T-helper 17 cell (primary cell): ENCODE measurements around the gene SPRYD3. TPM values are rescaled to one million over a fixed set of nuclear protein-coding genes. Genes with fewer than 3 reads are reported as not detected.
"Not testable (repeated sequence)": the region's sequence is repeated elsewhere in the genome, so short reads cannot be mapped to it uniquely, and the experiment has no call there.

Experiments used
- ATAC-seq: fragments of 150-1000 bp; cut with Tn5 transposase; 2 replicates; pipeline ENCODE4 v1.10.0; 2021; ENCODE audit warnings: mild to moderate bottlenecking, moderate library complexity
- DNase-seq, 3 donors: peaks; one replicate each; pipeline versions ENCODE4 v3.0.0 to v3.0.0-alpha.2; 2020 to 2021
- H3K9me3 ChIP-seq: one replicate; pipeline ENCODE4 v1.7.0; 2013; ENCODE audit warnings: low read length, mild to moderate bottlenecking; ENCODE audit not compliant: control insufficient read depth, poor library complexity, severe bottlenecking
- H3K27ac Mint-ChIP-seq: one replicate; pipeline ENCODE4 v1.8.0; 2022; ENCODE audit warnings: mild to moderate bottlenecking, moderate library complexity, mixed read lengths
- H3K27me3 Mint-ChIP-seq: one replicate; pipeline ENCODE4 v1.8.0; 2022; ENCODE audit warnings: mixed read lengths
- H3K36me3 Mint-ChIP-seq: one replicate; pipeline ENCODE4 v1.8.0; 2022; ENCODE audit warnings: low read depth, mixed read lengths
- H3K4me1 Mint-ChIP-seq: one replicate; pipeline ENCODE4 v1.8.0; 2022; ENCODE audit warnings: mild to moderate bottlenecking, mixed read lengths
- H3K4me3 Mint-ChIP-seq: one replicate; pipeline ENCODE4 v1.8.0; 2022; ENCODE audit warnings: mild to moderate bottlenecking, moderate library complexity, mixed read lengths
- total RNA-seq, 4 donors: library from RNA in 2 of 4; stranded (reverse) in 2 of 4; gene quantifications; one replicate each; pipeline ENCODE4 v1.2.3 and lab custom pipeline; 2022 to 2026

Gene SPRYD3
- total RNA-seq, 2 donors from 2014 or later, result 23.1 to 29.6 TPM

DNA sequence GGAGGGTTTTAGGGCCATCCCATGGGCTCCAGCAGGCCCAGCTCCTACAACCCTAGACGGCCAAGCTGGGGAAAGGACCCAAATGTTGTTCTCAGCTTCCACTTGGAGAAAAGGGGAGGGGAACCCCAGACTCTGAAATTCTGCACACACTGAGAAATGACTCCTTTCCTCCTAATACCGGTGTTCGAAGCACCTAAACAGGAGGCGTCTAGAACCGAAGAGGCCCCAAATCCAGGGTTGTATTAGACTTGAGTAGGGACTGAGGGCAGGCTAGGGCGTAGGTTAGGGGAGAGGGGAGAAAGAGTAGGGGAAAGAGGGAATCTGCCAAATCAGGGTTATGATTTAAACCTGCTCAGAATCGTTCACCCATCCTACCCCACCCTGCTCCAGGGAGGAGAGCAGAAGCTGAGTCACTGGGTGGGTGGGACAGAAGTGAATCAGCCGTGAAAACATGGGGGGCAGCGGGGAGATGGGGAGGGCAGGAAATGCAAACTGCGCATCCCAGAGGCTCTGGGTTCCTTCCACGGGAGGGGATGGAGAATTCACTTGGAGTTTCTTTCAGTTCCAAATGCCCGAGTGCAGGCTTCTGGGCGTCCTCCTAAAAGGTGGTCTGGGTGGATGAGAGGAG lies 19.3 kb upstream of the SPRYD3 start:
- Mint-ChIP-seq H3K36me3 (peaks cover 2% of the 10 kb centered on the region), H3K27me3 (no peaks in the 10 kb centered on the region), H3K4me1 (peaks cover 38% of the 10 kb centered on the region), H3K4me3 (peak overlapping the region; percentile 93), H3K27ac (peak overlapping the region; percentile 84)
- ATAC-seq, result no peak
- no peak for DNase-seq
- H3K9me3 ChIP-seq, result no peaks in the 10 kb centered on the region

DNA sequence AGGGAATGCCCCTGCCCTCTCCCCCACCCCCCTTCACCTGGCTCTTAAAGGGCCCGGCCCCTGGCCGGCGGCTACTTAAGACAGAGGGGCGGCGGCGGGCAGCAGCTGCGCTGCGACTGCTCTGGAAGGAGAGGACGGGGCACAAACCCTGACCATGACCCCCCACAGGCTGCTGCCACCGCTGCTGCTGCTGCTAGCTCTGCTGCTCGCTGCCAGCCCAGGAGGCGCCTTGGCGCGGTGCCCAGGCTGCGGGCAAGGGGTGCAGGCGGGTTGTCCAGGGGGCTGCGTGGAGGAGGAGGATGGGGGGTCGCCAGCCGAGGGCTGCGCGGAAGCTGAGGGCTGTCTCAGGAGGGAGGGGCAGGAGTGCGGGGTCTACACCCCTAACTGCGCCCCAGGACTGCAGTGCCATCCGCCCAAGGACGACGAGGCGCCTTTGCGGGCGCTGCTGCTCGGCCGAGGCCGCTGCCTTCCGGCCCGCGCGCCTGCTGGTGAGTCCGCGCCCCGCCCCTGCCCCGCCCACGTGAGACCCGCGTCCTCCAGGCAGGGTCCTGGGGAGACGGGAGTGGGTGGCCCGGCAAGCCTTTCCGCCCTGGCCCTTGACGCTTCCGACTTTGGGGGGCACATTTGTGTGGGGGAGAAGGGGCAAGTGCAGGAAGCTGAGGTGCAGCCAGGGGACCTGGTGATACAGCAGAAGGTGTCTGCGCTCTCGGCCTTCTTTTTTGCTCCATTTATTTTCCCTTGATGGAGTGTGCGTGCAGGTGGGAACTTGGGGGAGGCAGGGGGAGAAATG lies 18.6 kb upstream of the SPRYD3 start, which contains the start of gene IGFBP6:
Gene IGFBP6, plus strand, starts transcription at position 104 of the 790 bp plus-strand sequence. Its CDS starts 51 bp downstream, at position 155.
- H3K9me3 ChIP-seq, result no peaks in the 10 kb centered on the region
- DNase-seq (peak; percentile 22 to 53 (median 52)), ATAC-seq (peak; percentile 67)
- Mint-ChIP-seq H3K36me3 (peaks cover 2% of the 10 kb centered on the region), H3K27me3 (no peaks in the 10 kb centered on the region), H3K27ac (peak within 1 kb of the TSS; percentile 87), H3K4me3 (peak within 1 kb of the TSS; percentile 93), H3K4me1 (peaks cover 32% of the 10 kb centered on the region)

DNA sequence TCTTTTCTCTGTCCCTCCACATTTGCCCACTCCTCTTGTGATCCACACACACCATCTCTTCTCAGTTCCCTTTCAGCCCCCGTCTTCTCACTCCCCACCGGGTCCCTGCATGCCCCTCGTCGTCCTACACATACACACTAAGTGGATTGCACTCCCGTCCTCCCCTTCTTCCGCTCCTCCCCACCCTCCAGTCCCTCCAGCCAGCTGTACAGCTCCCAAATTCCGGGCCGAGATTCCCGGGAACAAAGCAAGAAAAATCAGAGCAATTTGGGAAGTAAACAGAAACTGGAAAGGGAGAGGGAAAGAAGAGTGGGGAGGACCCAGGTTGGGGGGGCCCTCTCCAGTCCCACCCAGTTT lies 18.0 kb upstream of the SPRYD3 start:
- peaks cover 2% of the 10 kb centered on the region for H3K36me3 Mint-ChIP-seq
- peak overlapping the region; percentile 93 for H3K4me3 Mint-ChIP-seq
- no peaks in the 10 kb centered on the region for H3K9me3 ChIP-seq
- H3K27ac Mint-ChIP-seq, result peak overlapping the region; percentile 87
- H3K27me3 Mint-ChIP-seq, result no peaks in the 10 kb centered on the region
- no peak for ATAC-seq
- no peak for DNase-seq
- peaks cover 27% of the 10 kb centered on the region for H3K4me1 Mint-ChIP-seq

DNA sequence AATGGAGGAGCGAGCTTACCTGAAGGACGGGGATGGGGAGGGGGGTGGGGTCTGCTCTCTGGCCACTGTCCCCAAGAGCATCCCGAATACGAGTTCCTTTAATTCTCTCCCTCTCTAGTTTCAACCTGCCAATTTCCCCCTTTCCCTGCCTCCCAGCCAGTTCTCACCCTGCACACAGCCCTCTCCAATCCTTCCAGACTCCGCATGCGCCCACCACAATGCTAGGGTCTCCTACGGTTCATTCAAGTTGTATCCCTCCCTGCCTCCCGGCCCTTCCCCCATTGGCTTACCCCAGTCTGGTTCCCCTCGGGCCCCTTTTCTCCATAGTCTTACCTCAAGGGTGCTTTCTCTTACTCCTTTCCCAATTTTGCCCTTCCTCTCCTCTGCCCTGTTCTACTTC lies 17.6 kb upstream of the SPRYD3 start:
- peaks cover 3% of the 10 kb centered on the region for H3K27me3 Mint-ChIP-seq

DNA sequence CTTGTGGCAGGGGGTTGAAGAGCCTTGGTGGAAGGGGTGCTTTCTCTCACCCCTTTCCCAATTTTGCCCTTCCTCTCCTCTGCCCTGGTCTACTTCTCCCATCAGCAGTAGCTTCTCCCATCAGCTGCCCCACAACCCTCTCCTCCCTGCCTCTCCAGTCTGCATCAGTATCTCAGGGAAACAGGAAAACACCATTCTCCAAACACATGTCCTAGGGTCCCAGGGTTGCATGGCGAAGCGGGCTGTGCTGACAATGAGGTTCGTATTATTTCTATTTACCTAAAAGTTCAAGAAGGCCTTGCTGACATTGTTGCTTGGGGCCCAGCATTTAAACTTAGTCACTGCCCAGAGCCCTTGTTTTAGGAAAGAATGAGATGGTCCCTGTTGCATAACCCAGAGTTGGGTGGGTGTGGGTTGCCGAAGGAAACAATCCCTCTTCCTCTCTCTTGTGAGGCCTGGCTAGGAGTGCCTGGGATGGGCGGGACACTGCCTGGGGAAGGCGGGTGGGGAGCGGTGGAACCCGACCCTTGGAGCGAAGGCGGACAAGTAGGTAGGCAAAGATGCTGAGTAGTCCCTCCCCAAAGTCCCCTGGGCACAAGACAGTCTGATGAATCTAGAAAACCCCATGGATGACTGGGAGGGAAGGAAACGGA lies 17.0 kb upstream of the SPRYD3 start:
- Mint-ChIP-seq H3K27me3 (peaks cover 6% of the 10 kb centered on the region), H3K27ac (no peak overlapping the region), H3K36me3 (peaks cover 2% of the 10 kb centered on the region), H3K4me1 (peaks cover 26% of the 10 kb centered on the region), H3K4me3 (peak overlapping the region; percentile 93)
- no peaks in the 10 kb centered on the region for H3K9me3 ChIP-seq
- no peak for ATAC-seq
- no peak for DNase-seq

More for the DNA sequence above, 17.6 kb upstream of the SPRYD3 start:
- H3K9me3 ChIP-seq, result no peaks in the 10 kb centered on the region
- H3K4me3 Mint-ChIP-seq, result peak overlapping the region; percentile 93
- H3K36me3 Mint-ChIP-seq, result peaks cover 2% of the 10 kb centered on the region
- no peak for DNase-seq
- peak overlapping the region; percentile 87 for H3K27ac Mint-ChIP-seq
- peaks cover 26% of the 10 kb centered on the region for H3K4me1 Mint-ChIP-seq
- no peak for ATAC-seq

DNA sequence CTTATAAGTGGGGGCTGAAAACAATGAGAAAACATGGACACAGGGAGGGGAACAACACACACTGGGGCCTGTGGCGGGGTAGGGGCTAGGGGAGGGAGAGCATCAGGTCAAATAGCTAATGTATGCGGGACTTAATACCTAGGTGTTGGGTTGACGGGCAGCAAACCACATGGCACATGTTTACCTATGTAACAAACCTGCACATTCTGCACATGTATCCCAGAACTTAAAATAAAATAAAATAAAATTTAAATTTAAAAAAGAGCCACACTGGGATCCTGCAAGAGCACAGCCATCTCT lies 16.4 kb upstream of the SPRYD3 start:
- H3K36me3 Mint-ChIP-seq, H3K27ac Mint-ChIP-seq, DNase-seq, H3K27me3 Mint-ChIP-seq, H3K9me3 ChIP-seq, ATAC-seq: not testable (repeated sequence)
- Mint-ChIP-seq H3K4me3 (peak overlapping the region; percentile 56), H3K4me1 (peaks cover 26% of the 10 kb centered on the region)

DNA sequence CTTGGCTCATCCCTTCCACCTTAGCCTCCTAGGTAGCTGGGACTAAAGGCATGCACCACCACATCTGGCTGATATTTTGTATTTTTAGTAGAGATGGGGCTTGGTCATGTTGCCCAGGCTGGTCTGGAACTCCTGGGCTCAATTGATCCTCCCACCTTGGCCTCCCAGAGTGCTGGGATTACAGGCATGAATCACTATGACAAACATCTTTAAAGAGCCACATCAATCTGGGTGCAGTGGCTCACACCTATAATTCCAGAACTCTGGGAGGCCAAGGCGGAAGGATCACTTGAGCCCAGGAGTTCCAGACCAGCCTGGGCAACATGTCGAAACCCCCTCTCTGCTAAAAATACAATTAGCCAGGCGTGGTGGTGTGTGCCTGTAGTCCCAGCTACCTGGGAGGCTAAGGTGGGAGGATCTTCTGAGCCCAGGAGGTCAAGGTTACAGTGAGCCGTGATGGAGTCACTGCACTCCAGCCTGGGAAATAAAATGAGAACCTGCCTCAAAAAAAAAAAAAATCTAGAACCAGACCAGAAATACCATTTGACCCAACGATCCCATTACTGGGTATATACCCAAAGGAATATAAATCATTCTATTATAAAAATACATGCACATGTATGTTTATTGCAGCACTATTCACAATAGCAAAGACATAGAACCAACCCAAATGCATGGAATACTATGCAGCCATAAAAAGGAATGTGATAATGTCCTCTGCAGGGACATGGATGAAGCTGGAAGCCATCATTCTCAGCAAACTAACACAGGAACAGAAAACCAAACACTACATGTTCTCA lies 15.8 kb upstream of the SPRYD3 start:
- not testable (repeated sequence) for DNase-seq, H3K36me3 Mint-ChIP-seq, ATAC-seq, H3K9me3 ChIP-seq, H3K27ac Mint-ChIP-seq
- Mint-ChIP-seq H3K4me1 (peaks cover 26% of the 10 kb centered on the region), H3K27me3 (peaks cover 10% of the 10 kb centered on the region), H3K4me3 (peak overlapping the region; percentile 56)

DNA sequence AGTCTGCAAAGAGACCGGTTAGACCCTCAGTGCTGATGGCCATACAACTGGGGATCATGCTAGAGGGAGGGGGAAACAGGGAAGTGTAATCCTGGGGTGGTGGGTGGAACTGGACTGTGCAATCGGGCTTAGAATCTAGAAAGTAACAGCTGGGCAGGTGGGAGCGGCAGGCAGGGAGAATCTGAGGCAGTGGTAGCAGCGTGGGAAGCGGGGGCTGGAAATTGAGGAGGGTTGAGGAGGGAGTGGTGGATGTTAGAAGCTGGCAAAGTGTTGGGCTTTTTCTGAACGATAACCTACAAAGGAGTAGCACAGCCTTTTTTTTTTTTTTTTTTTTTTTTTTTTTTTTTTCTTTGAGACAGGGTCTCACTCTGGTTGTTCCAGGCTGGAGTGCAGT lies 15.2 kb upstream of the SPRYD3 start:
- Mint-ChIP-seq H3K27ac (no peak overlapping the region), H3K36me3 (peaks cover 2% of the 10 kb centered on the region), H3K4me1 (peaks cover 25% of the 10 kb centered on the region), H3K27me3 (peaks cover 10% of the 10 kb centered on the region), H3K4me3 (peak overlapping the region; percentile 5)
- no peak for ATAC-seq
- H3K9me3 ChIP-seq, result no peaks in the 10 kb centered on the region
- no peak for DNase-seq

DNA sequence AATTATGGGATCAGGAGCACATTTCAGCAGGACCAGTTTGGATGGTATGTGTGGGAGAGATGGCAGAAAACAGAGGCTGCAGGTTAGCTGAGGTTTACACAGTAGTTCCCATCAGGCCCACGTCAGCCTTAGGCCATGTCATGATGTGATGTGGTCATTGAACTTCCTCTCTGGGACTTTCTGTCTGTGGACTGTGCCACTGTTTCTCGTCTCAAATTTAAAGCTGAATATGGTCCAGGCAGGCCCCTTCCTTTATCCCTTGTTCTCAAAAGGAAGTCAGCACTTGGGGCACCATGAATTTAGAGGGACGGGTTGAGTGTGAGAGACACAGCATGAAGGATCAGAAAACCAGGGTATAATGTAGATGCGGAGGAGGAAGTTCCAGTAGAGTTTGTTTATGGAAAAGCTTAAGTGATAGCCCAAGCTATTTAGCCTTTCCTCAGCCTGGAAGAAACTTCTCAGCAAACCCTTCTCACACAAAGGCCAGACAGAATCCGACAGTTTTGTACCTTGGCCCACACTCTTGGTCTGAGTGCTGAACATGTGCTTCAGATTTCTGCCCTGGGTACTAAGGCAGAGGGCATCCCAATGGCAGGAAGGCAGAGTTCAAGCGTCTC lies 14.7 kb upstream of the SPRYD3 start:
- peak overlapping the region; percentile 36 for H3K4me3 Mint-ChIP-seq
- H3K36me3 Mint-ChIP-seq, result peaks cover 2% of the 10 kb centered on the region
- DNase-seq (no peak), ATAC-seq (no peak)
- peaks cover 20% of the 10 kb centered on the region for H3K4me1 Mint-ChIP-seq
- H3K9me3 ChIP-seq, result no peaks in the 10 kb centered on the region
- H3K27ac Mint-ChIP-seq, result no peak overlapping the region
- H3K27me3 Mint-ChIP-seq, result peaks cover 10% of the 10 kb centered on the region

DNA sequence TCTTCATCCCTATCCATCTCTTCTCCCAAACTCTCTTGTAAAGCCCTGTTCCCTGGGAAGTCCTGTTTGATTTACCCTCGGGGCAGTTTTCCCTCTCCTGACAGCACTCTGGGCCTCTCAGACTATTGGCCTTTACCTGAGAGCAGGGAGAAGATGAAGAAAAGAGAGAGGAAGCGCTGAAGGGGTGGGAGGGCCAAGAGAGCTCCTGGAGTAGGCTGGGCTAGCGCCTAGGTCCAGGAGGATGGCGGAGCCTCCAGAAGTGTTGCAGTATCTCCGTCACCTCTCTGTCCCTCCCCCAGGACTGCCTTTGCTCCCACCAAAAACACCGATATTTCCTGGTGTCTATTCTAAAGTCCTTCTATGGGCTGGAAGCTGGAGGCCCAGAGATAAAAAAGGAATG lies 12.6 kb upstream of the SPRYD3 start:
- H3K27me3 Mint-ChIP-seq, result peaks cover 16% of the 10 kb centered on the region
- peaks cover 2% of the 10 kb centered on the region for H3K36me3 Mint-ChIP-seq
- no peak overlapping the region for H3K27ac Mint-ChIP-seq
- peaks cover 5% of the 10 kb centered on the region for H3K4me1 Mint-ChIP-seq
- ATAC-seq (no peak), DNase-seq (no peak)
- H3K9me3 ChIP-seq, result no peaks in the 10 kb centered on the region
- H3K4me3 Mint-ChIP-seq, result no peak overlapping the region

DNA sequence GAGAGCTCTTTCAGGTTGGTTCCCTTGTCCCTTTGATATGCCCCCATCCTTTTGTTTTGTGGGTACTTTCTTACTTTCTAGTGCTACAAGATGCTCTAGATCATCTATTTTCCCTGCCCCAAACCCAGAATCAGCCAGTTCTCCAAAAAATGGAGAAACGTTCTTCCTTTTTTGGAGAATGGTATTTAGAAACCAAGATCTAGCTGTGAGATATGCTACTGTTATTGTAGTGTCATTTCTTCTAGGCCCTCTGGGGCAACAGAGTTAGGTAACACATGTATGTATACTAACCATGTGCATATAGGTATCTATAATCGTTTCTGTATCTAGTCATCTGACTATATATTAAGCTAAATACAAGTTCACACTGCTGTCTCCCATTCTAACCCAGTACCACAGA lies 11.4 kb upstream of the SPRYD3 start:
- H3K4me1 Mint-ChIP-seq, result peaks cover 4% of the 10 kb centered on the region
- no peak for ATAC-seq
- H3K9me3 ChIP-seq, result no peaks in the 10 kb centered on the region
- H3K4me3 Mint-ChIP-seq, result no peak overlapping the region
- no peak for DNase-seq
- H3K27ac Mint-ChIP-seq, result no peak overlapping the region
- H3K27me3 Mint-ChIP-seq, result peaks cover 22% of the 10 kb centered on the region
- peaks cover 2% of the 10 kb centered on the region for H3K36me3 Mint-ChIP-seq

DNA sequence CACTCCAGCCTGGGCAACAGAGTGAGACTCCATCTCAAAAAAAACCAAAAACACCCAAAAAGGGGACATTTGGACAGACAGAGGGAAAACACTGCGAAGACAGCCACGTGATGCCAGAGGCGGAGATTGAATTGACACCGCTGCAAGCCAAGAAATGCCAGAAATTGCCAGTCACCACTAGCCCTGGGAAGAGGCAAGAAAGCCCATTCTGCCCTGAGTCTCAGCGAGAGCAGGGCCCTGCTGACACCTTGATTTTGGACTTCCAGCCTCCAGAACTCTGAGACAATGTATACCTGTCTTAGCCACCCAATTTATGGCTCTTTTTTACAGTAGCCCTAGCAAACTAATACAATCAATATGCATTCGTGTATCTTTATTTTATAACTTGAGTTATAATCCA lies 10.9 kb upstream of the SPRYD3 start:
- Mint-ChIP-seq H3K4me3 (no peak overlapping the region), H3K36me3 (peaks cover 2% of the 10 kb centered on the region), H3K27ac (no peak overlapping the region), H3K4me1 (peaks cover 4% of the 10 kb centered on the region), H3K27me3 (peaks cover 24% of the 10 kb centered on the region)
- ATAC-seq (no peak), DNase-seq (no peak)
- no peaks in the 10 kb centered on the region for H3K9me3 ChIP-seq
